Naive thymus-derived CD8-positive, alpha-beta T cell (primary cell): ENCODE results near the gene CADM1. TPM values are rescaled to one million over a fixed set of nuclear protein-coding genes. Genes with fewer than 3 reads are reported as not detected.

ENCODE experiments used
- ATAC-seq, 2 donors: fragments of 150-1000 bp; cut with Tn5 transposase in 1 of 2; sonication (Bioruptor Pico), chemical (Tn5 transposase) in 1 of 2; 1 replicate in 1 of 2; 2 replicates in 1 of 2; pipeline ENCODE4 v1.10.0; 2021; ENCODE audit warnings: mild to moderate bottlenecking in 2 of 2, moderate library complexity in 2 of 2
- POLR2A ChIA-PET: fragments of 350-600 bp; sonication (Branson Sonifier 250); formaldehyde crosslinking; loops from one replicate; lab custom pipeline; 2021; ENCODE audit warnings: antibody characterized with exemption; lab: Charles Lee
- DNase-seq, 10 donors: peaks; one replicate each; pipeline versions ENCODE4 v3.0.0 to v3.0.0-alpha.2; 2020 to 2022
- H3K27ac Mint-ChIP-seq, 10 donors: one replicate each; pipeline ENCODE4 v1.8.0; 2020 to 2022; ENCODE audit warnings: mild to moderate bottlenecking in 10 of 10, mixed read lengths in 10 of 10, moderate library complexity in 4 of 10, inconsistent platforms in 1 of 10
- H3K27me3 Mint-ChIP-seq, 5 donors: one replicate each; pipeline ENCODE4 v1.8.0; 2021 to 2022; ENCODE audit warnings: mixed read lengths in 5 of 5
- H3K36me3 Mint-ChIP-seq, 3 donors: one replicate each; pipeline ENCODE4 v1.8.0; 2020 to 2022; ENCODE audit warnings: mixed read lengths in 3 of 3, mild to moderate bottlenecking in 2 of 3, inconsistent platforms in 1 of 3
- H3K4me1 Mint-ChIP-seq, 4 donors: one replicate each; pipeline ENCODE4 v1.8.0; 2021 to 2022; ENCODE audit warnings: mixed read lengths in 4 of 4
- H3K4me3 Mint-ChIP-seq, 10 donors: one replicate each; pipeline ENCODE4 v1.8.0; 2020 to 2022; ENCODE audit warnings: mild to moderate bottlenecking in 10 of 10, mixed read lengths in 10 of 10, moderate library complexity in 6 of 10, inconsistent platforms in 1 of 10
- H3K9me3 Mint-ChIP-seq, 9 donors: one replicate each; pipeline ENCODE4 v1.8.0; 2020 to 2022; ENCODE audit warnings: mixed read lengths in 9 of 9, mild to moderate bottlenecking in 3 of 9, inconsistent platforms in 1 of 9, moderate library complexity in 1 of 9
- polyA plus RNA-seq, 3 donors: library from polyadenylated mRNA; unstranded; fragments of 300-500 nt; fragmentation: Illumina TruSeq; gene quantifications; one replicate each; pipeline ENCODE4 v1.2.3, GENCODE V29; 2021
- total RNA-seq, 8 experiments: library from RNA in 2 of 8; stranded (reverse) in 2 of 8; gene quantifications; one replicate each; pipeline ENCODE4 v1.2.3 and lab custom pipeline; 2021 to 2026

CADM1 gene
- total and polyA plus RNA-seq, 5 experiments from 2014 or later = 3.5 TPM; not detected in 4

DNA sequence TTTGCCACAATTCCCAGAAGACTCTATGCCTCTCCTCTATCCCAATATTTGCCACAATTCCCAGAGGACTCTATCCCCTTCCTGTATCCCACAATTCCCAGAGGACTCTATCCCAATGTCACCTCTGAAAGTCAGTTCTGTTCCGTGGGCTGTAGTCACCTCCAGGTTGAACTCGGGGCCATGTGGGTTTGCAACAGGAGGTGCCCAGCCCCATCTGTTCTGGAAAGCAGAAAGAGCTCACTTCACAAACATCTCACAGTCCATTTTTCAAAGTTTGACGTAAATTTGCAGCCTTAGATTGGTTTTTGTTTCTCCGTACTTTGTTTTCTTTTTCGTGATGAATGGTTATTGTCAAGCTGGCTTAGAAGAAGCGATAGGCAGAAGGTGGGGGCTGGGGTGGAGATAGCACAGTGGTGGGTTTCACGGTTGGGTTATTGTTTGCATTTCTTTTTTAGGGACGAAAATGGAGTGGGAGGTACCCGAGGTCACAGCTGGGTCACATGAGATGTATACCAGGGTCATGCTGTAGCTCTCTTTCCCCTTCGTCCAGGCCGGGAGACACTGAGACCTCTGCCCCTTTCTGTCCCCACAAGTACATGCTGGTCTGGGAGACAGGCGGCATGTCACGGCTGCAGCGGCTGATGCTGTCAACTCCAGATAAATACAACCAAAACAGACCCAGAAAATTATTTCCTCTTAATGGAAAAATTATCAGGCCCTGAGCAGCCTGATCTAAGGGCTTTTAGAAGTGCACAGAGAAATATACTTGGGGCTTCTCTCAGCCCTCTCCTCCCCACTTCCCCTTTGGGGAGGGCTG, 374.5 kb downstream of the CADM1 start:
- no peak for ATAC-seq
- Mint-ChIP-seq H3K27ac (no peak overlapping the region), H3K9me3 (peaks cover 0 to 4% (median 0%) of the 10 kb centered on the region in 9 donors), H3K4me1 (no peaks in the 10 kb centered on the region), H3K4me3 (no peak overlapping the region), H3K27me3 (peaks cover 0 to 9% (median 4%) of the 10 kb centered on the region in 5 donors), H3K36me3 (no peaks in the 10 kb centered on the region)
- DNase-seq = no peak
- POLR2A ChIA-PET = no interaction called here

- ATAC-seq (no peak), DNase-seq (no peak)
- no peaks in the 10 kb centered on the region for H3K36me3 Mint-ChIP-seq
- peaks cover 0 to 4% (median 0%) of the 10 kb centered on the region in 9 donors for H3K9me3 Mint-ChIP-seq
- POLR2A ChIA-PET = no interaction called here
- H3K4me3 Mint-ChIP-seq = no peak overlapping the region
- H3K27ac Mint-ChIP-seq = no peak overlapping the region
- peaks cover 0 to 6% (median 2%) of the 10 kb centered on the region in 5 donors for H3K27me3 Mint-ChIP-seq
- H3K4me1 Mint-ChIP-seq = no peaks in the 10 kb centered on the region
Observed at GRCh38 chr11:115128226-115128625, 376.0 kb downstream of the CADM1 start.

- POLR2A ChIA-PET = no interaction called here
- DNase-seq = no peak
- Mint-ChIP-seq H3K4me1 (no peaks in the 10 kb centered on the region), H3K4me3 (no peak overlapping the region), H3K27me3 (peaks cover 0 to 6% (median 2%) of the 10 kb centered on the region in 5 donors), H3K36me3 (no peaks in the 10 kb centered on the region), H3K27ac (no peak overlapping the region), H3K9me3 (peaks cover 0 to 4% (median 0%) of the 10 kb centered on the region in 9 donors)
- no peak for ATAC-seq
Observed at GRCh38 chr11:115127790-115128189, 376.4 kb downstream of the CADM1 start.

DNA sequence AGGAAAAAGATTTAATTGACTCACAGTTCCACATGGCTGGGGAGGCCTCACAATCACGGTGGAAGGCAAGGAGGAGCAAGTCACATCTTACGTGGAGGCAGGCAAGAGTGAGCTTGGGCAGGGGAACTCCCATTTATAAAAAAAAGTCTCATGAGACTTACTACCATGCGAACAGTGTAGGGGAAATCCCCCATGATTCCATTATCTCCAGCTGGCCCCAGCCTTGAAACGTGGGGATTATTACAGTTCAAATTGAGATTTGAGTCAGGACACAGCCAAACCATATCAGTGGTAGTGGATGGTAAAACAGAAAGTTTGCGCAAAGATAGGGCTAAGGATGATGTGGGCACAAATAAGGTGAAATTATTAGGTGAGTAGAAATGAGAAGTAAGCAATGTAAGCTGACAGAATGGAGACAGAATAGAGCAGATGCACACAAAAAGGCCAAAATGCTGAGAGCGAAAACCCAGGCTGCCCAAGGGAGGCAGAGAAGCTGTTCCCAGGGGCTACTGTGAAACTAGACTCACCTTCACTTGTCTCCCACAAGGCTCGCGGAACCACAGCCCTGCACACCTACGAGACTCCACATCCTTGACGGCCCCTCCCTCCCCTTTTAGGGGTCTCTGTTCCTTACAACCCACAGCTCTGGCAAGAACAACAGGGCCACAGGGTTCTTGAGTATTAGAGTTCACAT, 377.6 kb downstream of the CADM1 start:
- POLR2A ChIA-PET = no interaction called here
- H3K27me3 Mint-ChIP-seq = peaks cover 1 to 5% (median 3%) of the 10 kb centered on the region in 5 donors
- H3K36me3 Mint-ChIP-seq = no peaks in the 10 kb centered on the region
- H3K4me3 Mint-ChIP-seq = no peak overlapping the region
- no peak overlapping the region for H3K27ac Mint-ChIP-seq
- ATAC-seq = no peak
- no peak for DNase-seq
- H3K9me3 Mint-ChIP-seq = peaks cover 0 to 4% (median 0%) of the 10 kb centered on the region in 9 donors
- H3K4me1 Mint-ChIP-seq = no peaks in the 10 kb centered on the region

GRCh38 chr11:115126092-115126491, 378.1 kb downstream of the CADM1 start:
- peaks cover 0 to 4% (median 0%) of the 10 kb centered on the region in 9 donors for H3K9me3 Mint-ChIP-seq
- no peak for ATAC-seq
- H3K27ac Mint-ChIP-seq = no peak overlapping the region
- no peak for DNase-seq
- H3K27me3 Mint-ChIP-seq = peaks cover 2 to 11% (median 6%) of the 10 kb centered on the region in 5 donors
- no peaks in the 10 kb centered on the region for H3K4me1 Mint-ChIP-seq
- no peaks in the 10 kb centered on the region for H3K36me3 Mint-ChIP-seq
- POLR2A ChIA-PET = no interaction called here
- no peak overlapping the region for H3K4me3 Mint-ChIP-seq

DNA sequence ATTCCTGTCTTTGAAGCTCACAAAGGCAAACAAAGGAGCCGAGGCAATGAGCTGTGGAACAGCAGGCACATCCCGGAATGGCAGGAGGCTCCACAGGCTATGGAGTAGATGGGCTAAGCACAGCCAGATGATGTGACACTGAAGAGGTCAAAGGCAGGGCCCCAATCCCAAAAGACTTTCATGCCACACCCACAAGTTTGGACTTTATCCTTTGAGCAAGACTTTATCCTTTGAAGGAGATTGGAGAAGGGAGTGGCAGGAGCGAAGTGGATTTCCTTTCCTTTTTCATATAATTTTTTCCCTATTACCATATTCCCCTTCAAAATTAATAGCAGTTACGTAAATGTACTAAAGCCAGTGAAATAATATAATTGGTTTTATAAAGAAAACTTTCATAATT, 379.4 kb downstream of the CADM1 start:
- peaks cover 0 to 4% (median 0%) of the 10 kb centered on the region in 9 donors for H3K9me3 Mint-ChIP-seq
- peaks cover 2 to 24% (median 6%) of the 10 kb centered on the region in 5 donors for H3K27me3 Mint-ChIP-seq
- DNase-seq (no peak), ATAC-seq (no peak)
- POLR2A ChIA-PET = no interaction called here
- H3K4me1 Mint-ChIP-seq = no peaks in the 10 kb centered on the region
- no peak overlapping the region for H3K4me3 Mint-ChIP-seq
- H3K36me3 Mint-ChIP-seq = peaks cover 0 to 2% (median 0%) of the 10 kb centered on the region in 3 donors
- no peak overlapping the region for H3K27ac Mint-ChIP-seq

DNA sequence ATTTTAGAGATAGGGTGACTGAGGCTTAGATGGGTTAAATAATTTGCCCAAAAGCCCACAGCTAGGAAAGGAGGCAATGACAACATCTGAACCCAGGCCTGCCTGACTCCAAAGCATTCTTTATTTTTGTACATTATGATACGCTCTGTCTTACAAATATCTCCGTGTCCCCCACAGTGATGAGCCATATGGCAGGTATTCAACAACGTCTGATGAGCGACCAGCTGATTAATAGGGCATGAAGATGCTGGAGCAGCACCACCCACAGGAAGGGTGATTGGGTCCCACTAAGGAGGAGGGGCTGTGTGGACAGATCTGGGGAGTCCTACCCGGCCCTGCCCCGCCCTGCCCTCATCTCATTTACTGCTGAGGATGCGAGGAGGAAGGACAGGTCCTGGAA, 380.6 kb downstream of the CADM1 start:
- Mint-ChIP-seq H3K27ac (no peak overlapping the region), H3K27me3 (peaks cover 0 to 29% (median 6%) of the 10 kb centered on the region in 5 donors), H3K4me1 (no peaks in the 10 kb centered on the region), H3K36me3 (peaks cover 0 to 2% (median 0%) of the 10 kb centered on the region in 3 donors), H3K9me3 (peaks cover 0 to 3% (median 0%) of the 10 kb centered on the region in 9 donors), H3K4me3 (no peak overlapping the region)
- no peak for DNase-seq
- POLR2A ChIA-PET = no interaction called here
- no peak for ATAC-seq

GRCh38 chr11:115122274-115122673, 381.9 kb downstream of the CADM1 start:
- peaks cover 0 to 2% (median 0%) of the 10 kb centered on the region in 3 donors for H3K36me3 Mint-ChIP-seq
- no peak overlapping the region for H3K27ac Mint-ChIP-seq
- peaks cover 0 to 29% (median 5%) of the 10 kb centered on the region in 5 donors for H3K27me3 Mint-ChIP-seq
- H3K4me3 Mint-ChIP-seq = no peak overlapping the region
- POLR2A ChIA-PET = no interaction called here
- ATAC-seq (no peak), DNase-seq (no peak)
- H3K4me1 Mint-ChIP-seq = no peaks in the 10 kb centered on the region
- H3K9me3 Mint-ChIP-seq = no peaks in the 10 kb centered on the region
